Activated CD8-positive, alpha-beta T cell treated with anti-CD3 and anti-CD28 coated beads for 36 hours (primary cell): ENCODE results near the gene MANSC1. TPM values are rescaled to one million over a fixed set of nuclear protein-coding genes. Genes with fewer than 3 reads are reported as not detected.

ENCODE experiments used
- ATAC-seq: fragments of 200-7000 bp; cut with Tn5 transposase; one replicate; pipeline ENCODE4 v1.10.0; 2021; ENCODE audit warnings: mild to moderate bottlenecking, moderate library complexity
- CTCF ChIA-PET: fragments of 350-600 bp; sonication (Branson Sonifier 250); formaldehyde crosslinking; loops from one replicate; lab custom pipeline; 2021; ENCODE audit warnings: antibody characterized with exemption; lab: Charles Lee
- POLR2A ChIA-PET: fragments of 350-600 bp; sonication (Branson Sonifier 250); formaldehyde crosslinking; loops from one replicate; lab custom pipeline; 2021; ENCODE audit warnings: antibody characterized with exemption; lab: Charles Lee
- DNase-seq: peaks from one replicate; pipeline ENCODE4 v3.0.0-alpha.2; 2020
- H3K27ac Mint-ChIP-seq: one replicate; pipeline ENCODE4 v1.8.0; 2021; ENCODE audit warnings: mild to moderate bottlenecking, mixed read lengths
- H3K27me3 Mint-ChIP-seq: one replicate; pipeline ENCODE4 v1.8.0; 2021; ENCODE audit warnings: mixed read lengths
- H3K36me3 Mint-ChIP-seq: one replicate; pipeline ENCODE4 v1.8.0; 2021; ENCODE audit warnings: low read depth, mixed read lengths
- H3K4me1 Mint-ChIP-seq: one replicate; pipeline ENCODE4 v1.8.0; 2021; ENCODE audit warnings: low read depth, mixed read lengths
- H3K4me3 Mint-ChIP-seq: one replicate; pipeline ENCODE4 v1.8.0; 2021; ENCODE audit warnings: mild to moderate bottlenecking, moderate library complexity, mixed read lengths
- H3K9me3 Mint-ChIP-seq: one replicate; pipeline ENCODE4 v1.8.0; 2021; ENCODE audit warnings: mixed read lengths
- intact Hi-C: fragments of 100-400 bp; cut with micrococcal nuclease; formaldehyde crosslinking; loops from one replicate; pipeline ENCODE4 v1.10.0; 2022
- total RNA-seq, 2 experiments: library from RNA; stranded (reverse); gene quantifications; one replicate each; pipeline ENCODE4 v1.2.3, GENCODE V29; 2021
- TF ChIP-seq, protein P1 (sequence below): fragments of 200-600 bp; IDR thresholded peaks from one replicate; pipeline ENCODE4 v1.8.0; 2022; ENCODE audit warnings: antibody characterized with exemption, mild to moderate bottlenecking

The MANSC1 gene
- total RNA-seq, 2 experiments from 2014 or later = 0.09 to 0.20 TPM

GRCh38 chr12:12286441-12286840 is 63.6 kb downstream of the MANSC1 start:
- H3K27me3 Mint-ChIP-seq = peaks cover 4% of the 10 kb centered on the region
- no peaks in the 10 kb centered on the region for H3K9me3 Mint-ChIP-seq
- intact Hi-C loops = no loop called here
- DNase-seq = no peak
- no peak overlapping the region for H3K27ac Mint-ChIP-seq
- ChIA-PET POLR2A (no interaction called here), CTCF (no interaction called here)
- H3K36me3 Mint-ChIP-seq = no peaks in the 10 kb centered on the region
- TF ChIP-seq, protein P1, sequence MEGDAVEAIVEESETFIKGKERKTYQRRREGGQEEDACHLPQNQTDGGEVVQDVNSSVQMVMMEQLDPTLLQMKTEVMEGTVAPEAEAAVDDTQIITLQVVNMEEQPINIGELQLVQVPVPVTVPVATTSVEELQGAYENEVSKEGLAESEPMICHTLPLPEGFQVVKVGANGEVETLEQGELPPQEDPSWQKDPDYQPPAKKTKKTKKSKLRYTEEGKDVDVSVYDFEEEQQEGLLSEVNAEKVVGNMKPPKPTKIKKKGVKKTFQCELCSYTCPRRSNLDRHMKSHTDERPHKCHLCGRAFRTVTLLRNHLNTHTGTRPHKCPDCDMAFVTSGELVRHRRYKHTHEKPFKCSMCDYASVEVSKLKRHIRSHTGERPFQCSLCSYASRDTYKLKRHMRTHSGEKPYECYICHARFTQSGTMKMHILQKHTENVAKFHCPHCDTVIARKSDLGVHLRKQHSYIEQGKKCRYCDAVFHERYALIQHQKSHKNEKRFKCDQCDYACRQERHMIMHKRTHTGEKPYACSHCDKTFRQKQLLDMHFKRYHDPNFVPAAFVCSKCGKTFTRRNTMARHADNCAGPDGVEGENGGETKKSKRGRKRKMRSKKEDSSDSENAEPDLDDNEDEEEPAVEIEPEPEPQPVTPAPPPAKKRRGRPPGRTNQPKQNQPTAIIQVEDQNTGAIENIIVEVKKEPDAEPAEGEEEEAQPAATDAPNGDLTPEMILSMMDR = no peak
- no peak for ATAC-seq
- no peaks in the 10 kb centered on the region for H3K4me1 Mint-ChIP-seq
- H3K4me3 Mint-ChIP-seq = no peak overlapping the region

- no peak for DNase-seq
- TF ChIP-seq, protein P1 = no peak
- ChIA-PET POLR2A (no interaction called here), CTCF (no interaction called here)
- Mint-ChIP-seq H3K4me1 (no peaks in the 10 kb centered on the region), H3K27ac (no peak overlapping the region), H3K4me3 (no peak overlapping the region), H3K36me3 (no peaks in the 10 kb centered on the region), H3K9me3 (peaks cover under 1% of the 10 kb centered on the region), H3K27me3 (peaks cover 8% of the 10 kb centered on the region)
- ATAC-seq = no peak
- intact Hi-C loops = no loop called here
Observed at GRCh38 chr12:12282761-12283425, 67.1 kb downstream of the MANSC1 start.

DNA sequence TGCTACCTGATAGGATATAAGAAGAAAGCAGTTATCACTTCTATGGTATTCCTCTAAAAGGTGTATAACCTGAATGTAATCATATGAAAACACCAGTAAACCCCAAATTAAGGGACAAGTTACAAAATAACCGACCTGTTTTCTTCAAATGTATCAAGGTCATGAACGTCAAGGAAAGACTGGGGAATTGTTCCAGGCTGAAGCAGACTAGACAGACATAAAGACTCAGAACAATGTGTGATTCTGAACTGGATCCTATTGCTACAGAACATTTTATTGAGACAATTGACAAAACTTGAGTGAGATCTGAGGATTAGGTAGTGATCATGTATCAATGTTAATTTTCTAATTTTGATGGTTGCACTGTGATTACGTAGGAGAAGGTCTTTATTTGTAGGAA is 67.8 kb downstream of the MANSC1 start:
- Mint-ChIP-seq H3K36me3 (no peaks in the 10 kb centered on the region), H3K4me1 (no peaks in the 10 kb centered on the region), H3K27ac (no peak overlapping the region), H3K4me3 (no peak overlapping the region), H3K9me3 (peaks cover 4% of the 10 kb centered on the region), H3K27me3 (peaks cover 8% of the 10 kb centered on the region)
- ChIA-PET CTCF (no interaction called here), POLR2A (no interaction called here)
- ATAC-seq (no peak), DNase-seq (no peak)
- intact Hi-C loops = no loop called here
- TF ChIP-seq, protein P1 = no peak

- TF ChIP-seq, protein P1 = no peak
Observed at GRCh38 chr12:12281134-12281533, 68.9 kb downstream of the MANSC1 start.

DNA sequence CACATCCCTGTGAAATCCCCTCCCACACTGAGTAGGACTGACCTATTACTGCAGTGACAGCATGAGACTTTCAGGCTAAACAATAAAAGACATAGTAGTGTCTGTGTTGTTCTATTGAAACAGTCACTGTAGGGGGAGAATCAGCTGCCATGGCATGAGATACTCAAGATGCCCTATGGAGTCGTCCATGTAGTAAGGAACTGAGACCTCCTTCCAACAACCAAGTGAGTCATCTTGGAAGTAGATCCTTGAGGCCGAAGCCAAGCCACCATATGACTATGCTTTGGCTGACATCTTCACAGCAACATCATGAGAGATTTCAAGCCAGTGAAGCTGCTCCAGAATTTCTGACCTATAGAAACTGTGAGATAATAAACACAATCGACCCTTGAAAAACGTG is 71.1 kb downstream of the MANSC1 start:
- intact Hi-C loops = no loop called here
- ATAC-seq (no peak), DNase-seq (no peak)
- ChIA-PET POLR2A (interaction anchor here (1.1 kb wide), 1 partner anchor 26 kb away, joined by 3 read pairs; no protein-coding TSS in a partner anchor), CTCF (no interaction called here)
- peaks cover 4% of the 10 kb centered on the region for H3K9me3 Mint-ChIP-seq
- TF ChIP-seq, protein P1 = no peak
- H3K36me3 Mint-ChIP-seq = no peaks in the 10 kb centered on the region
- no peak overlapping the region for H3K4me3 Mint-ChIP-seq
- H3K27ac Mint-ChIP-seq = no peak overlapping the region
- peaks cover 8% of the 10 kb centered on the region for H3K27me3 Mint-ChIP-seq
- H3K4me1 Mint-ChIP-seq = no peaks in the 10 kb centered on the region

More at GRCh38 chr12:12281134-12281533, 68.9 kb downstream of the MANSC1 start:
- H3K4me3 Mint-ChIP-seq = no peak overlapping the region
- no peaks in the 10 kb centered on the region for H3K36me3 Mint-ChIP-seq
- H3K27ac Mint-ChIP-seq = no peak overlapping the region
- H3K27me3 Mint-ChIP-seq = peaks cover 8% of the 10 kb centered on the region
- intact Hi-C loops = no loop called here
- POLR2A ChIA-PET = no interaction called here
- ATAC-seq (no peak), DNase-seq (no peak)
- CTCF ChIA-PET = no interaction called here
- H3K4me1 Mint-ChIP-seq = no peaks in the 10 kb centered on the region
- peaks cover 4% of the 10 kb centered on the region for H3K9me3 Mint-ChIP-seq

Other genes with a start within 250 kb of the MANSC1 start
- 1 to 10 TPM; 1.3 to 2.0 TPM for gene LRP6, start 83.2 kb downstream of the MANSC1 start, total RNA-seq
- 10 to 100 TPM; 31.5 to 32.9 TPM for gene BORCS5, start 6.8 kb upstream of the MANSC1 start, total RNA-seq
- gene DUSP16, start 212.6 kb upstream of the MANSC1 start, total RNA-seq = 10 to 100 TPM; 28.2 to 30.2 TPM